ENCODE results near the gene BIRC2. TPM values are rescaled to one million over a fixed set of nuclear protein-coding genes. Genes with fewer than 3 reads are reported as not detected.

Gene BIRC2
- polyA plus RNA-seq, 1 donor (not counting 4 experiments of a cell fraction or from before 2014, with no cell fraction given) = 53.8 TPM

DNA sequence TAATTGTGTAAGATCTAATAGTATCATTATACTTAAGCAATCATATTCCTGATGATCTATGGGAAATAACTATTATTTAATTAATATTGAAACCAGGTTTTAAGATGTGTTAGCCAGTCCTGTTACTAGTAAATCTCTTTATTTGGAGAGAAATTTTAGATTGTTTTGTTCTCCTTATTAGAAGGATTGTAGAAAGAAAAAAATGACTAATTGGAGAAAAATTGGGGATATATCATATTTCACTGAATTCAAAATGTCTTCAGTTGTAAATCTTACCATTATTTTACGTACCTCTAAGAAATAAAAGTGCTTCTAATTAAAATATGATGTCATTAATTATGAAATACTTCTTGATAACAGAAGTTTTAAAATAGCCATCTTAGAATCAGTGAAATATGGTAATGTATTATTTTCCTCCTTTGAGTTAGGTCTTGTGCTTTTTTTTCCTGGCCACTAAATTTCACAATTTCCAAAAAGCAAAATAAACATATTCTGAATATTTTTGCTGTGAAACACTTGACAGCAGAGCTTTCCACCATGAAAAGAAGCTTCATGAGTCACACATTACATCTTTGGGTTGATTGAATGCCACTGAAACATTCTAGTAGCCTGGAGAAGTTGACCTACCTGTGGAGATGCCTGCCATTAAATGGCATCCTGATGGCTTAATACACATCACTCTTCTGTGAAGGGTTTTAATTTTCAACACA lies 23.3 kb upstream of the BIRC2 start:
- Histone ChIP-seq H3K9me1 (ENCODE audit: control insufficient read depth, extremely low read depth, insufficient read depth, low read length) (no peaks in the 10 kb centered on the region), H3K4me2 (ENCODE audit: control insufficient read depth, extremely low read depth, insufficient read depth, low read depth, low read length) (peak overlapping the region; percentile 17), H3K36me3 (ENCODE audit: control insufficient read depth in 2 of 2, extremely low read depth in 1 of 2, insufficient read depth in 2 of 2, low read length in 2 of 2) (no peaks in the 10 kb centered on the region), H3K4me1 (ENCODE audit: control insufficient read depth, extremely low read depth, insufficient read depth, low read length) (peaks cover 24% of the 10 kb centered on the region), H3K27me3 (ENCODE audit: control insufficient read depth, extremely low read depth, insufficient read depth, low read length) (no peaks in the 10 kb centered on the region), H2AFZ (ENCODE audit: control insufficient read depth, low read length) (no peak overlapping the region), H4K20me1 (ENCODE audit: control insufficient read depth, extremely low read depth, insufficient read depth, low read length) (no peaks in the 10 kb centered on the region), H3K9ac (ENCODE audit: control insufficient read depth, extremely low read depth, insufficient read depth, low read length) (no peak overlapping the region), H3K79me2 (ENCODE audit: control insufficient read depth, insufficient read depth, low read length) (no peaks in the 10 kb centered on the region), H3K27ac (ENCODE audit: control insufficient read depth, insufficient read depth, low read length) (no peak overlapping the region), H3K4me3 (ENCODE audit: control insufficient read depth in 2 of 3, extremely low read depth in 1 of 3, insufficient read depth in 2 of 3, low read depth in 1 of 3, low read length in 3 of 3) (no peak overlapping the region), H3K9me3 (ENCODE audit: control insufficient read depth, low read depth, low read length) (no peaks in the 10 kb centered on the region)
- TF ChIP-seq, protein P1, sequence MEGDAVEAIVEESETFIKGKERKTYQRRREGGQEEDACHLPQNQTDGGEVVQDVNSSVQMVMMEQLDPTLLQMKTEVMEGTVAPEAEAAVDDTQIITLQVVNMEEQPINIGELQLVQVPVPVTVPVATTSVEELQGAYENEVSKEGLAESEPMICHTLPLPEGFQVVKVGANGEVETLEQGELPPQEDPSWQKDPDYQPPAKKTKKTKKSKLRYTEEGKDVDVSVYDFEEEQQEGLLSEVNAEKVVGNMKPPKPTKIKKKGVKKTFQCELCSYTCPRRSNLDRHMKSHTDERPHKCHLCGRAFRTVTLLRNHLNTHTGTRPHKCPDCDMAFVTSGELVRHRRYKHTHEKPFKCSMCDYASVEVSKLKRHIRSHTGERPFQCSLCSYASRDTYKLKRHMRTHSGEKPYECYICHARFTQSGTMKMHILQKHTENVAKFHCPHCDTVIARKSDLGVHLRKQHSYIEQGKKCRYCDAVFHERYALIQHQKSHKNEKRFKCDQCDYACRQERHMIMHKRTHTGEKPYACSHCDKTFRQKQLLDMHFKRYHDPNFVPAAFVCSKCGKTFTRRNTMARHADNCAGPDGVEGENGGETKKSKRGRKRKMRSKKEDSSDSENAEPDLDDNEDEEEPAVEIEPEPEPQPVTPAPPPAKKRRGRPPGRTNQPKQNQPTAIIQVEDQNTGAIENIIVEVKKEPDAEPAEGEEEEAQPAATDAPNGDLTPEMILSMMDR (optimal IDR thresholded peaks at IDR 0.05 in 1 of 3, IDR thresholded peaks at IDR 0.05 in 1 of 3, conservative IDR thresholded peaks at IDR 0.05 in 1 of 3; ENCODE audit: extremely low read depth in 1 of 3, insufficient read depth in 2 of 3, low read length in 3 of 3) = no peak
- TF ChIP-seq EZH2 (IDR thresholded peaks at IDR 0.05; ENCODE audit: low read length) = no peak
- FAIRE-seq (peak; percentile 78), DNase-seq (ENCODE audit: low read depth, low spot score) (no peak)
- dilution Hi-C loops (cut with MboI; ENCODE audit: extremely low pct_ligation_motif_present, low sequenced_read_pairs) = no loop called here

DNA sequence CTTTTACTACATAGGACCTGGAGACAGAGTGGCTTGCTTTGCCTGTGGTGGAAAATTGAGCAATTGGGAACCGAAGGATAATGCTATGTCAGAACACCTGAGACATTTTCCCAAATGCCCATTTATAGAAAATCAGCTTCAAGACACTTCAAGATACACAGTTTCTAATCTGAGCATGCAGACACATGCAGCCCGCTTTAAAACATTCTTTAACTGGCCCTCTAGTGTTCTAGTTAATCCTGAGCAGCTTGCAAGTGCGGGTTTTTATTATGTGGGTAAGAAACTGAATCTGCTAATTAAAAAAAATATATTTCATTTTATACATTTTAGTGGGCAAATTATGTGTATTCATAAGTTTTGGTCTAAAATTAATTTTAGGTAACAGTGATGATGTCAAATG lies 21.9 kb upstream of the BIRC2 start:
- H3K4me3 ChIP-seq (ENCODE audit: control insufficient read depth in 2 of 3, extremely low read depth in 1 of 3, insufficient read depth in 2 of 3, low read depth in 1 of 3, low read length in 3 of 3) = no peak overlapping the region
- dilution Hi-C loops (cut with MboI; ENCODE audit: extremely low pct_ligation_motif_present, low sequenced_read_pairs) = no loop called here

More for the DNA sequence above, 21.9 kb upstream of the BIRC2 start:
- no peaks in the 10 kb centered on the region for H4K20me1 ChIP-seq (ENCODE audit: control insufficient read depth, extremely low read depth, insufficient read depth, low read length)
- H3K79me2 ChIP-seq (ENCODE audit: control insufficient read depth, insufficient read depth, low read length) = no peaks in the 10 kb centered on the region
- H3K9me3 ChIP-seq (ENCODE audit: control insufficient read depth, low read depth, low read length) = no peaks in the 10 kb centered on the region
- no peak for FAIRE-seq
- no peak for DNase-seq (ENCODE audit: low read depth, low spot score)
- TF ChIP-seq, protein P1 (optimal IDR thresholded peaks at IDR 0.05 in 1 of 3, IDR thresholded peaks at IDR 0.05 in 1 of 3, conservative IDR thresholded peaks at IDR 0.05 in 1 of 3; ENCODE audit: extremely low read depth in 1 of 3, insufficient read depth in 2 of 3, low read length in 3 of 3) = no peak
- no peak overlapping the region for H3K27ac ChIP-seq (ENCODE audit: control insufficient read depth, insufficient read depth, low read length)
- no peaks in the 10 kb centered on the region for H3K27me3 ChIP-seq (ENCODE audit: control insufficient read depth, extremely low read depth, insufficient read depth, low read length)
- H3K9me1 ChIP-seq (ENCODE audit: control insufficient read depth, extremely low read depth, insufficient read depth, low read length) = no peaks in the 10 kb centered on the region
- no peak overlapping the region for H2AFZ ChIP-seq (ENCODE audit: control insufficient read depth, low read length)
- peaks cover 23% of the 10 kb centered on the region for H3K4me1 ChIP-seq (ENCODE audit: control insufficient read depth, extremely low read depth, insufficient read depth, low read length)
- H3K4me2 ChIP-seq (ENCODE audit: control insufficient read depth, extremely low read depth, insufficient read depth, low read depth, low read length) = no peak overlapping the region
- no peak overlapping the region for H3K9ac ChIP-seq (ENCODE audit: control insufficient read depth, extremely low read depth, insufficient read depth, low read length)
- peaks cover 0 to 2% of the 10 kb centered on the region in 2 experiments for H3K36me3 ChIP-seq (ENCODE audit: control insufficient read depth in 2 of 2, extremely low read depth in 1 of 2, insufficient read depth in 2 of 2, low read length in 2 of 2)
